Endodermal cell (in vitro differentiated cells): ENCODE measurements around the gene SCG3. TPM values are rescaled to one million over a fixed set of nuclear protein-coding genes. Genes with fewer than 3 reads are reported as not detected.

Experiments used
- DNase-seq: peaks from one replicate; pipeline ENCODE4 v3.0.0-alpha.2; 2017
- H3K27ac ChIP-seq: 2 replicates; pipeline ENCODE4 v1.5.1; 2013; ENCODE audit warnings: mild to moderate bottlenecking, low read depth, low read length, moderate library complexity
- H3K27me3 ChIP-seq: 2 replicates; pipeline ENCODE4 v1.6.1; 2013; ENCODE audit warnings: mild to moderate bottlenecking, low read length, moderate library complexity; ENCODE audit not compliant: insufficient read depth, control insufficient read depth, poor library complexity, severe bottlenecking
- H3K36me3 ChIP-seq: 2 replicates; pipeline ENCODE4 v1.7.0; 2013; ENCODE audit warnings: mild to moderate bottlenecking, low read length, moderate library complexity; ENCODE audit not compliant: control insufficient read depth, insufficient read depth
- H3K4me1 ChIP-seq: one replicate; pipeline ENCODE4 v1.7.0; 2013; ENCODE audit warnings: low read length; ENCODE audit not compliant: control insufficient read depth, insufficient read depth
- H3K4me3 ChIP-seq: 2 replicates; pipeline ENCODE4 v1.5.1; 2013; ENCODE audit warnings: mild to moderate bottlenecking, low read length, moderate library complexity
- H3K9ac ChIP-seq: 2 replicates; pipeline ENCODE4 v1.6.1; 2013; ENCODE audit warnings: mild to moderate bottlenecking, low read length, moderate library complexity; ENCODE audit not compliant: poor library complexity, severe bottlenecking; ENCODE audit errors: extremely low read depth
- H3K9me3 ChIP-seq: 2 replicates; pipeline ENCODE4 v1.6.1; 2013; ENCODE audit warnings: mild to moderate bottlenecking, low read length, moderate library complexity; ENCODE audit not compliant: control insufficient read depth
- H3K27ac Mint-ChIP-seq: 2 replicates; pipeline ENCODE4 v1.8.0; 2020; ENCODE audit warnings: mixed read lengths
- H3K27me3 Mint-ChIP-seq: 2 replicates; pipeline ENCODE4 v1.8.0; 2021; ENCODE audit warnings: mild to moderate bottlenecking, mixed read lengths; ENCODE audit not compliant: insufficient read depth
- H3K36me3 Mint-ChIP-seq: 2 replicates; pipeline ENCODE4 v1.8.0; 2020; ENCODE audit warnings: low read depth, mixed read lengths
- H3K4me1 Mint-ChIP-seq: 2 replicates; pipeline ENCODE4 v1.8.0; 2020; ENCODE audit warnings: mixed read lengths
- H3K4me3 Mint-ChIP-seq: 2 replicates; pipeline ENCODE4 v1.8.0; 2020; ENCODE audit warnings: mild to moderate bottlenecking, moderate library complexity, mixed read lengths
- H3K9me3 Mint-ChIP-seq: 2 replicates; pipeline ENCODE4 v1.8.0; 2020; ENCODE audit warnings: mild to moderate bottlenecking, mixed read lengths
- WGBS, 2 experiments: methylation state at CpG; one replicate each; pipeline versions ENCODE4 v1.1.5 to v1.1.7; 2013; ENCODE audit warnings: missing lambda C conversion rate in 2 of 2, mixed read lengths in 1 of 2; ENCODE audit not compliant: insufficient coverage in 1 of 2, insufficient read length in 1 of 2; 5-methylcytosine and 5-hydroxymethylcytosine counted together
- total RNA-seq, 2 donors: library from RNA; stranded (reverse); fragmentation: NEBNext Ultra II Directional in 1 of 2; extraction: Animal tissue kit (Norgen Biotek cat#: 25700) in 1 of 2; gene quantifications; 2 replicates in 1 of 2; 3 replicates in 1 of 2; pipeline ENCODE4 v1.2.1, GENCODE V29; 2021
- TF ChIP-seq, protein P1 (sequence below): fragments of 200-600 bp; sonication (generic); conservative IDR thresholded peaks from 2 replicates; pipeline ENCODE4 v1.5.0; 2021; ENCODE audit warnings: antibody characterized with exemption, mild to moderate bottlenecking

The SCG3 gene
- total RNA-seq, 2 donors from 2014 or later = 10.0 to 18.3 TPM

DNA sequence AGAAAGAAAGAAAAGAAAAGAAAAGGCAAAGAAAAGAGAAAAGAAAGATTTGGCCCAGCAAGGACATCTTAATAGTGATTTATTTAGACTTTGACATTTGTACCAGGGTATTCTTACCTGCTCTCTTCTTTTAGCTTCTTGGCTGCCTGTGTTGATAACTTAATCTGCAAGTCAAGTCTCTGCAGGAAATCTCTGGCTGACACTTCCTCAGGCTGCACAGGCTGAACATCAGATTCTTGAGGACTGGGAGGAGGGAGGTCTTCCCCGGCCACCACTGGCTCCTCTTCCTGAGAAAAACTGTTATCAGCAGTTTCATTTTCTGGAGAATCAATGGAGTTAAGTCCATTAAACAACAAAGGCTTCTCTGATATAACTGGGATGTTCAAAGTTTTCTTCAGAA lies 43.4 kb downstream of the SCG3 start:
- no peak overlapping the region for H3K4me3 Mint-ChIP-seq
- Histone ChIP-seq H3K9me3 (no peaks in the 10 kb centered on the region), H3K4me3 (no peak overlapping the region), H3K9ac (no peak overlapping the region), H3K27ac (no peak overlapping the region), H3K4me1 (peaks cover 4% of the 10 kb centered on the region), H3K27me3 (no peaks in the 10 kb centered on the region), H3K36me3 (no peaks in the 10 kb centered on the region)
- peak; percentile 55 for DNase-seq
- H3K27me3 Mint-ChIP-seq = no peaks in the 10 kb centered on the region
- TF ChIP-seq, protein P1, sequence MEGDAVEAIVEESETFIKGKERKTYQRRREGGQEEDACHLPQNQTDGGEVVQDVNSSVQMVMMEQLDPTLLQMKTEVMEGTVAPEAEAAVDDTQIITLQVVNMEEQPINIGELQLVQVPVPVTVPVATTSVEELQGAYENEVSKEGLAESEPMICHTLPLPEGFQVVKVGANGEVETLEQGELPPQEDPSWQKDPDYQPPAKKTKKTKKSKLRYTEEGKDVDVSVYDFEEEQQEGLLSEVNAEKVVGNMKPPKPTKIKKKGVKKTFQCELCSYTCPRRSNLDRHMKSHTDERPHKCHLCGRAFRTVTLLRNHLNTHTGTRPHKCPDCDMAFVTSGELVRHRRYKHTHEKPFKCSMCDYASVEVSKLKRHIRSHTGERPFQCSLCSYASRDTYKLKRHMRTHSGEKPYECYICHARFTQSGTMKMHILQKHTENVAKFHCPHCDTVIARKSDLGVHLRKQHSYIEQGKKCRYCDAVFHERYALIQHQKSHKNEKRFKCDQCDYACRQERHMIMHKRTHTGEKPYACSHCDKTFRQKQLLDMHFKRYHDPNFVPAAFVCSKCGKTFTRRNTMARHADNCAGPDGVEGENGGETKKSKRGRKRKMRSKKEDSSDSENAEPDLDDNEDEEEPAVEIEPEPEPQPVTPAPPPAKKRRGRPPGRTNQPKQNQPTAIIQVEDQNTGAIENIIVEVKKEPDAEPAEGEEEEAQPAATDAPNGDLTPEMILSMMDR = no peak
- H3K36me3 Mint-ChIP-seq = peaks cover 2% of the 10 kb centered on the region
- WGBS, 2 experiments = 40% methylated on average over 1 of the region's 1 CpG; no CpG with 5 or more reads in 1 of the 2 experiments
- H3K27ac Mint-ChIP-seq = no peak overlapping the region
- no peaks in the 10 kb centered on the region for H3K9me3 Mint-ChIP-seq
- H3K4me1 Mint-ChIP-seq = peaks cover 17% of the 10 kb centered on the region

DNA sequence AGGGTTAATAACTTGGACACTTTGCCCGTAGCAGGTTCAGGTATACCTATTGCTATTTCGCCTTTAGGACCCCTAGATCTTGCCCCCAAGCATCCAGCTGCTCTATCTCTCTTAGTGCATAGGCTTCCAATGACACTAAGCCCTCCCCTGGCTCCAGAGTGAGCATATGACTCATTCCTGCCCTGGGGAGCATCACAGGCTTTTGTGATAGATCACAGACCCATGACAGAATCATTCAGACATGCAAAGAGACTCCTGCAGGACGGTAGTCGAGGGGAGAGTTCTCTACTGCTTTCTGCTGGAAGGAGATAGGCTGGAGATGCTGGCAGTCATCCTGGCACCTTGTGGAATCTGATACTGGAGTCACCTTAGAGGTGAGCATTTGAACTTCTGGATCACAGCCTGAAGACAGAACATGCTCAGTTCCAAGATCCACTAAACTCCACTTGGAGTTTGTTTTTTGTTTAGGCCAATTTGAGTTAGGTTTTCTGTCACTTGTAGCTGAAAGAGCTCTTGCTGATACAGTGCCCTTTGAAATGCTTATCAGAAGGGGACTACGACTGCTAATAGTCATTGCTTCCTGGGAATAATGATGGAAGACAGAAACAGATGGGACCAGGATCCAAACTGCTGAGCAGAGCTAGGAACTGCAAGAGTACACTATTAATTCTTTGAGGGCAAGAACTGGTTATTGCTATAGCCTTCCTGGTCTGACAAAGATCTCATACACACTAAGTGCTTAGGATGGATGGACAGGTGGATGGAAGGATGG lies 45.2 kb downstream of the SCG3 start:
- H3K27me3 ChIP-seq = no peaks in the 10 kb centered on the region
- H3K27me3 Mint-ChIP-seq = no peaks in the 10 kb centered on the region
- peak overlapping the region; percentile 33 for H3K27ac Mint-ChIP-seq
- H3K9ac ChIP-seq = no peak overlapping the region
- no peaks in the 10 kb centered on the region for H3K9me3 Mint-ChIP-seq
- peaks cover 18% of the 10 kb centered on the region for H3K4me1 Mint-ChIP-seq
- H3K4me1 ChIP-seq = peaks cover 4% of the 10 kb centered on the region
- WGBS, 2 experiments = 20 to 22% methylated on average over 3 to 5 of the region's 5 CpGs
- H3K9me3 ChIP-seq = no peaks in the 10 kb centered on the region
- TF ChIP-seq, protein P1 = no peak
- H3K36me3 ChIP-seq = no peaks in the 10 kb centered on the region
- no peak overlapping the region for H3K27ac ChIP-seq
- no peak overlapping the region for H3K4me3 Mint-ChIP-seq
- no peak overlapping the region for H3K4me3 ChIP-seq
- peak; percentile 93 for DNase-seq
- H3K36me3 Mint-ChIP-seq = no peaks in the 10 kb centered on the region

DNA sequence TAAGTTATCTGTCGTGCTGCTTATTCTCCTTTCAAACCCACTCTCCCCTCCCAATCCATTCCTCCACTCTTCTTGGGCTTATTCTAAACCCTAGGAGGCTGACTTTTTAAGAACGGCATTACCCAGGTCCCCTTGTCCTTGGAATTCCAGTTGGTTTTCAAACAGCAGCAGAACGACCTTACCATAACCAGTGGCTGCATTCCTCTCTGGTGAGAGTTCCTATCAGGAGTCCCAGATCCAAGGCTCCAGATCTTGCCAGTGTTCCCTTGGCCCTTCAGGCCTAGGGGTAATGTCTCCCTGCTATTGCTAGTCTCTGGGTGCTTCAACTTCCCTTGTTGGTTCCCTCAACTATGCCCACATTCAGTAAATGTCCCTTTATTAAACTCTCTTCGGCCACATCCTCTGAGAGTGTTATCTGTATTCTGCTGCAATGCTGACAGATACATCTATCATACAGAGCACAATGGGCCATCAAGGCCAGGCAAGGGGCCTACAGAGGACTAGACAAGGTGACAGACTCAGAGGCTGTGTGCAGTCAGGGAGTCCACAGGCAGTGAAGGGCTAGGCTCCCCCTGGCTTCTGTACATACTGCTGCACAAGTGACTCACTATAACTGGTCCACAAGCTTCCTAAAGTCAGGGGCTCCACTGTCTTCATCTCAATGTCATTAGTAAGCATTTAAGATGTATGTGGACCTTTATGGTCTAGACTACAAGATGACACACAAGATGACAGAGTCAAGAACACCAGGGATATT lies 46.0 kb downstream of the SCG3 start:
- H3K36me3 Mint-ChIP-seq = no peaks in the 10 kb centered on the region
- H3K27me3 Mint-ChIP-seq = no peaks in the 10 kb centered on the region
- no peaks in the 10 kb centered on the region for H3K9me3 Mint-ChIP-seq
- TF ChIP-seq, protein P1 = peak; percentile 44
- 72 to 77% methylated on average over 3 to 4 of the region's 4 CpGs for WGBS, 2 experiments
- no peaks in the 10 kb centered on the region for H3K9me3 ChIP-seq
- H3K27ac Mint-ChIP-seq = peak overlapping the region; percentile 33
- DNase-seq = no peak
- H3K27ac ChIP-seq = no peak overlapping the region
- peaks cover 4% of the 10 kb centered on the region for H3K4me1 ChIP-seq
- peaks cover 20% of the 10 kb centered on the region for H3K4me1 Mint-ChIP-seq
- no peak overlapping the region for H3K4me3 ChIP-seq
- no peaks in the 10 kb centered on the region for H3K27me3 ChIP-seq
- no peak overlapping the region for H3K4me3 Mint-ChIP-seq
- no peaks in the 10 kb centered on the region for H3K36me3 ChIP-seq
- no peak overlapping the region for H3K9ac ChIP-seq
